Esophagus squamous epithelium (tissue), 5 donors: ENCODE data around the gene SIK3. TPM values are rescaled to one million over a fixed set of nuclear protein-coding genes. Genes with fewer than 3 reads are reported as not detected.

Experiments
- DNase-seq: peaks from one replicate; lab custom pipeline; 2025; lab: John Stamatoyannopoulos, UW
- H3K27ac ChIP-seq, 4 donors: fragments of 200-600 bp; sonication (generic); one replicate each; pipeline ENCODE4 v1.5.1; 2016 to 2019; ENCODE audit warnings: mild to moderate bottlenecking in 1 of 4
- H3K27me3 ChIP-seq, 4 donors: fragments of 200-600 bp; sonication (generic); 1 replicate in 3 of 4; 2 replicates in 1 of 4; pipeline versions ENCODE4 v1.5.1 to v1.6.0; 2017 to 2021; ENCODE audit warnings: antibody characterized with exemption in 1 of 4
- H3K36me3 ChIP-seq, 3 donors: fragments of 200-600 bp; sonication (generic); one replicate each; pipeline ENCODE4 v1.5.1; 2016 to 2019
- H3K4me1 ChIP-seq, 3 donors: fragments of 200-600 bp; sonication (generic); one replicate each; pipeline ENCODE4 v1.5.1; 2017 to 2019
- H3K4me3 ChIP-seq, 4 donors: fragments of 200-600 bp; sonication (generic); 1 replicate in 3 of 4; 2 replicates in 1 of 4; pipeline ENCODE4 v1.5.1; 2016 to 2019; ENCODE audit warnings: mild to moderate bottlenecking in 2 of 4, moderate library complexity in 1 of 4
- H3K9me3 ChIP-seq, 3 donors: fragments of 200-600 bp; sonication (generic); one replicate each; pipeline ENCODE4 v1.5.1; 2016 to 2019
- POLR2A ChIP-seq, 4 donors: fragments of 450-650 bp; IDR thresholded peaks; one replicate each; pipeline ENCODE4 v1.6.1; 2017; ENCODE audit warnings: antibody characterized with exemption in 4 of 4, mild to moderate bottlenecking in 4 of 4, moderate library complexity in 3 of 4
- WGBS, 2 donors: methylation state at CpG; one replicate each; pipeline ENCODE4 v1.1.5; 2018; 5-methylcytosine and 5-hydroxymethylcytosine counted together
- intact Hi-C: fragments of 100-400 bp; cut with DNase I; formaldehyde crosslinking; loops from one replicate; pipeline ENCODE4 v1.15.0; 2022
- total RNA-seq, 4 donors: library from RNA; depleted of rRNA; stranded (reverse); fragments of >200 nt; gene quantifications; one replicate each; pipeline ENCODE4 v1.1.0, GENCODE V29; 2016
- TF ChIP-seq, protein P1 (sequence below), 6 experiments: fragments of 450-650 bp in 4 of 6; fragments of 200-600 bp in 2 of 6; sonication (generic) in 2 of 6; IDR thresholded peaks; one replicate each; pipeline ENCODE4 v1.5.1; 2016 to 2019; ENCODE audit warnings: antibody characterized with exemption in 6 of 6, mild to moderate bottlenecking in 4 of 6, moderate library complexity in 4 of 6
- donor health status: DM: yes; HTN: yes; CAD: no.

SIK3 gene
- total RNA-seq, 4 donors from 2014 or later: 16.2 to 35.1 (median 20.3) TPM

GRCh38 chr11:117023178-117023577 lies 75.0 kb downstream of the SIK3 start:
- no peaks in the 10 kb centered on the region for H3K9me3 ChIP-seq
- no peak for DNase-seq
- peaks cover 8 to 82% (median 32%) of the 10 kb centered on the region in 3 donors for H3K4me1 ChIP-seq
- H3K4me3 ChIP-seq: no peak overlapping the region
- H3K27me3 ChIP-seq: no peaks in the 10 kb centered on the region
- intact Hi-C loops: no loop called here
- 67 to 73% methylated on average over 3 of the region's 3 CpGs for WGBS, 2 donors
- no peak overlapping the region for H3K27ac ChIP-seq
- TF ChIP-seq, protein P1, sequence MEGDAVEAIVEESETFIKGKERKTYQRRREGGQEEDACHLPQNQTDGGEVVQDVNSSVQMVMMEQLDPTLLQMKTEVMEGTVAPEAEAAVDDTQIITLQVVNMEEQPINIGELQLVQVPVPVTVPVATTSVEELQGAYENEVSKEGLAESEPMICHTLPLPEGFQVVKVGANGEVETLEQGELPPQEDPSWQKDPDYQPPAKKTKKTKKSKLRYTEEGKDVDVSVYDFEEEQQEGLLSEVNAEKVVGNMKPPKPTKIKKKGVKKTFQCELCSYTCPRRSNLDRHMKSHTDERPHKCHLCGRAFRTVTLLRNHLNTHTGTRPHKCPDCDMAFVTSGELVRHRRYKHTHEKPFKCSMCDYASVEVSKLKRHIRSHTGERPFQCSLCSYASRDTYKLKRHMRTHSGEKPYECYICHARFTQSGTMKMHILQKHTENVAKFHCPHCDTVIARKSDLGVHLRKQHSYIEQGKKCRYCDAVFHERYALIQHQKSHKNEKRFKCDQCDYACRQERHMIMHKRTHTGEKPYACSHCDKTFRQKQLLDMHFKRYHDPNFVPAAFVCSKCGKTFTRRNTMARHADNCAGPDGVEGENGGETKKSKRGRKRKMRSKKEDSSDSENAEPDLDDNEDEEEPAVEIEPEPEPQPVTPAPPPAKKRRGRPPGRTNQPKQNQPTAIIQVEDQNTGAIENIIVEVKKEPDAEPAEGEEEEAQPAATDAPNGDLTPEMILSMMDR (IDR thresholded peaks at IDR 0.05): no peak
- no peak for TF ChIP-seq POLR2A (IDR thresholded peaks at IDR 0.05)
- no peaks in the 10 kb centered on the region for H3K36me3 ChIP-seq

GRCh38 chr11:117022526-117022925 lies 75.7 kb downstream of the SIK3 start:
- Histone ChIP-seq H3K27ac (no peak overlapping the region), H3K36me3 (no peaks in the 10 kb centered on the region), H3K27me3 (no peaks in the 10 kb centered on the region), H3K4me3 (no peak overlapping the region), H3K4me1 (peaks cover 8 to 85% (median 33%) of the 10 kb centered on the region in 3 donors), H3K9me3 (no peaks in the 10 kb centered on the region)
- WGBS, 2 donors: 52 to 62% methylated on average over 3 of the region's 3 CpGs
- TF ChIP-seq POLR2A (IDR thresholded peaks at IDR 0.05): no peak
- TF ChIP-seq, protein P1 (IDR thresholded peaks at IDR 0.05): no peak
- no peak for DNase-seq
- intact Hi-C loops: no loop called here

GRCh38 chr11:117020869-117021564 lies 77.2 kb downstream of the SIK3 start:
- Histone ChIP-seq H3K4me1 (peaks cover 8 to 77% (median 23%) of the 10 kb centered on the region in 3 donors), H3K4me3 (no peak overlapping the region), H3K27me3 (no peaks in the 10 kb centered on the region), H3K36me3 (no peaks in the 10 kb centered on the region), H3K9me3 (no peaks in the 10 kb centered on the region), H3K27ac (no peak overlapping the region)
- DNase-seq: no peak
- intact Hi-C loops: no loop called here
- TF ChIP-seq, protein P1 (IDR thresholded peaks at IDR 0.05): no peak
- no peak for TF ChIP-seq POLR2A (IDR thresholded peaks at IDR 0.05)
- 88 to 94% methylated on average over 6 of the region's 6 CpGs for WGBS, 2 donors

DNA sequence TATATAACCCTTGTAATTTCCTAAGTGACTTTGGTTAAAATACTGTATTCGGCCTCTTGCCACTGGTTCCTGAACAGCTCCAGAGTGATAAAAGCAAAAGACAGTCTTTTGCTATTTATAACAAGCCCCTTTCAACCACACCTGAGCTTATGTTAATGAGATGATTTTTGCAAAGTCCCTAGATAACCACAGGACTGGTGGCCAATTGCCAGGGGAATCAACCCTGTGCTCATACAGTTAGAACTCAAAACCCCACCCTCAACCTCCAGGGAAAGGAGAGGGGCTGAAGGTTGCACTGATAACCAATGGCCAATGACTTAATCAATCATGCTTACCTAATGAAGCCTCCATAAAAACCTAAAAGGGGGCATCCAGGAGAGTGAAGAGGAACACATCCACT lies 77.9 kb downstream of the SIK3 start:
- DNase-seq: no peak
- no peaks in the 10 kb centered on the region for H3K9me3 ChIP-seq
- intact Hi-C loops: no loop called here
- no peak overlapping the region for H3K27ac ChIP-seq
- H3K4me1 ChIP-seq: peaks cover 8 to 70% (median 21%) of the 10 kb centered on the region in 3 donors
- no peaks in the 10 kb centered on the region for H3K27me3 ChIP-seq
- 100% methylated on average over 1 of the region's 1 CpG for WGBS, 2 donors
- H3K4me3 ChIP-seq: no peak overlapping the region
- no peak for TF ChIP-seq POLR2A (IDR thresholded peaks at IDR 0.05)
- TF ChIP-seq, protein P1 (IDR thresholded peaks at IDR 0.05): no peak
- H3K36me3 ChIP-seq: no peaks in the 10 kb centered on the region

DNA sequence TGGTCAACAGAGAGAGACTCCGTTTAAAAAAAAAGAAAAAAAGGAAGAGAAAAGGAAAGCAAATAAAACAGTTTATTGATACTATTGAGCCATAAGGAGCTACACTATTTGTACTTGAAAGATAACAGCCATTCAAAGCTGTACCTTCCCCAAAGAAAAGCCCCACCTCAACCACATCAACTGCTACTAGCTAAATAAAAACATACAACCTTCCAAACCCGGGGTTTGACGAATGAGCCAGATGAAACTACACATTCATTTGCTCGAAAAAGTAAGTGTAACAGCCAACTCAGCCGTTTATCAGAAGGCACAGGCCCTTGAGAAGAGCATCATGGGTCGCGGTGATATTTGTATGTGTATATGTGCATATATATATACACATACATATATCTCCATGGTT lies 78.4 kb downstream of the SIK3 start:
- WGBS, 2 donors: 66 to 72% methylated on average over 7 of the region's 7 CpGs
- no peak for DNase-seq
- H3K27me3 ChIP-seq: no peaks in the 10 kb centered on the region
- no peaks in the 10 kb centered on the region for H3K36me3 ChIP-seq
- no peak overlapping the region for H3K4me3 ChIP-seq
- TF ChIP-seq POLR2A (IDR thresholded peaks at IDR 0.05): no peak
- TF ChIP-seq, protein P1 (IDR thresholded peaks at IDR 0.05): no peak
- peaks cover 8 to 66% (median 18%) of the 10 kb centered on the region in 3 donors for H3K4me1 ChIP-seq
- intact Hi-C loops: no loop called here
- peak overlapping the region in 1 of 4 donors; percentile 25 for H3K27ac ChIP-seq
- H3K9me3 ChIP-seq: no peaks in the 10 kb centered on the region
